Neural cell (in vitro differentiated cells): Measurements from ENCODE around the gene PTAFR.

ENCODE experiments used
- CTCF ChIP-seq: fragments of 450-650 bp; IDR thresholded peaks from 2 replicates; pipeline ENCODE4 v1.5.1; 2014; ENCODE audit warnings: antibody characterized with exemption, mild to moderate bottlenecking, moderate library complexity; ENCODE audit not compliant: poor library complexity, severe bottlenecking
- EP300 ChIP-seq: fragments of 450-650 bp; conservative IDR thresholded peaks from 2 replicates; pipeline ENCODE4 v1.6.1; 2014; ENCODE audit warnings: antibody characterized with exemption, mild to moderate bottlenecking, moderate library complexity; ENCODE audit not compliant: poor library complexity, severe bottlenecking
- EZH2 ChIP-seq: fragments of 200-600, 300-800 bp; shearing (Covaris generic), sonication (generic); IDR thresholded peaks from 2 replicates; pipeline ENCODE4 v1.6.1; 2014; ENCODE audit warnings: antibody characterized with exemption, low read length, borderline replicate concordance, mild to moderate bottlenecking; ENCODE audit not compliant: insufficient read depth, poor library complexity, severe bottlenecking
- POLR2AphosphoS5 ChIP-seq: IDR thresholded peaks from 2 replicates; pipeline ENCODE4 v1.6.1; 2012
- RAD21 ChIP-seq: fragments of 450-650 bp; conservative IDR thresholded peaks from 2 replicates; pipeline ENCODE4 v1.6.1; 2014; ENCODE audit warnings: antibody characterized with exemption, mild to moderate bottlenecking, moderate library complexity
- REST ChIP-seq: IDR thresholded peaks from 2 replicates; pipeline ENCODE4 v1.6.1; 2012; ENCODE audit warnings: borderline replicate concordance
- TAF1 ChIP-seq: IDR thresholded peaks from 2 replicates; pipeline ENCODE4 v1.6.1; 2012; ENCODE audit warnings: low read depth

GRCh38 chr1:28172713-28173150 lies 3.8 kb downstream of the PTAFR start:
- TF ChIP-seq CTCF (no peak), POLR2AphosphoS5 (no peak), REST (no peak), EP300 (no peak), RAD21 (no peak), EZH2 (no peak), TAF1 (no peak)
